Muscle layer of colon (tissue), 2 donors: ENCODE data around the gene PDE3A.

Experiments used
- H3K27ac ChIP-seq: one replicate; pipeline ENCODE4 v1.7.0; 2013; ENCODE audit warnings: low read depth, mild to moderate bottlenecking, low read length, moderate library complexity
- H3K27me3 ChIP-seq, 2 donors: one replicate each; pipeline ENCODE4 v1.7.0; 2013; ENCODE audit warnings: low read length in 2 of 2, mild to moderate bottlenecking in 2 of 2; ENCODE audit not compliant: insufficient read depth in 2 of 2, control insufficient read depth in 1 of 2
- H3K36me3 ChIP-seq: one replicate; pipeline ENCODE4 v1.7.0; 2013; ENCODE audit warnings: mild to moderate bottlenecking, low read length; ENCODE audit not compliant: insufficient read depth
- H3K4me1 ChIP-seq: one replicate; pipeline ENCODE4 v1.7.0; 2013; ENCODE audit warnings: mild to moderate bottlenecking, low read length; ENCODE audit not compliant: insufficient read depth
- H3K4me3 ChIP-seq, 2 donors: one replicate each; pipeline ENCODE4 v1.7.0; 2013; ENCODE audit warnings: low read length in 2 of 2, low read depth in 1 of 2, mild to moderate bottlenecking in 1 of 2, moderate library complexity in 1 of 2
- H3K9ac ChIP-seq: one replicate; pipeline ENCODE4 v1.7.0; 2013; ENCODE audit warnings: low read length
- H3K9me3 ChIP-seq: one replicate; pipeline ENCODE4 v1.7.0; 2013; ENCODE audit warnings: mild to moderate bottlenecking, low read length
- donor health status: abdominal sarcoma.
- donor health status: Adenocarcinoma of cecum.

The PDE3A gene

DNA sequence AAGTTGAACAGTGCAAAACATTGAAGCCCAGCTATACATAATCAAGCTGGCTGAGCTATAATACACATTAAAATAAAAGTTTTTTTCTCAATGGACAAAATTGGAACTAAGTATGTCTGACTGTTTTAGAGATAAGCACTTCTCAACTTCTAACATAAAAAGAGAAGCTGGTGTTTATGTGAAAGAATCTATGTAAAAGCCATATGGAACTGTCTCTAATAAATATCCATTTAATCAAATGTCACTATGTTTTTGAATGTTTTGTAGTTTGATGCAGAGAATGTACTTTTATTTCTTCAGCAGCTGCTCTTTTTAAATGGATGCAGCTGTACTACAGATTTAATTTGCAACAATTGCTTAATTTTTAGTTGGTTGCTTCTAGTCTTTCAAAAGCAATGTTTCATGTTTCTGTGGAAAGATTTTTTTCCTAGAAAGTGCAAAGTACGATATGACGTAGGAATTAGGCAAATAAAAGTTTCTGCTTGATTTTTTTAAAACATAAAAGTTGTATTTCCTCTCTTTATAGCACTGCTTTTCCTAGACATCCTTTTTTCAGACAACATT is 114.2 kb downstream of the PDE3A start:
- no peak overlapping the region for H3K4me3 ChIP-seq
- H3K27ac ChIP-seq, result no peak overlapping the region

DNA sequence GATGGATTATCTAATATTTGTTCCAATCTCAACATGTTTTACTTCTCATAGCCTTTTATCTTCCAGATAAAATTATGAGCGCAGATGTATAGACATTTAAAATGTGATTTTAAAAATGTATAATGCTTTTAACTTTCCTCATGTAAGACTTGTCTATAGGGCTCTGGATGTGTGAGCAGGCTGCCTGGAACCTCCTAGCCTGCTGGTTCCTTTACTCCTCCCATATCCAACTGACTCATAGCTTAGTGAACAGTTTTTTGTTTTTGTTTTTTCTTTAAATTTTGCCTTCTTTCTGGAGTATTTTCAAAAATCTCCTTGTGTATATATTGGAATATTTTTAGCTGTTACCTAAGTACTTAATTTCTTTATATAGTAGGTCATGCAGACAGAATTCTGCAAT is 115.4 kb downstream of the PDE3A start:
- Histone ChIP-seq H3K4me3 (no peak overlapping the region), H3K27me3 (no peaks in the 10 kb centered on the region), H3K4me1 (peaks cover 12% of the 10 kb centered on the region), H3K27ac (no peak overlapping the region), H3K36me3 (no peaks in the 10 kb centered on the region), H3K9me3 (no peaks in the 10 kb centered on the region), H3K9ac (no peak overlapping the region)

More for the DNA sequence above, 114.2 kb downstream of the PDE3A start:
- peaks cover 13% of the 10 kb centered on the region for H3K4me1 ChIP-seq
- H3K36me3 ChIP-seq, result no peaks in the 10 kb centered on the region
- no peak overlapping the region for H3K9ac ChIP-seq
- H3K9me3 ChIP-seq, result no peaks in the 10 kb centered on the region
- no peaks in the 10 kb centered on the region for H3K27me3 ChIP-seq

DNA sequence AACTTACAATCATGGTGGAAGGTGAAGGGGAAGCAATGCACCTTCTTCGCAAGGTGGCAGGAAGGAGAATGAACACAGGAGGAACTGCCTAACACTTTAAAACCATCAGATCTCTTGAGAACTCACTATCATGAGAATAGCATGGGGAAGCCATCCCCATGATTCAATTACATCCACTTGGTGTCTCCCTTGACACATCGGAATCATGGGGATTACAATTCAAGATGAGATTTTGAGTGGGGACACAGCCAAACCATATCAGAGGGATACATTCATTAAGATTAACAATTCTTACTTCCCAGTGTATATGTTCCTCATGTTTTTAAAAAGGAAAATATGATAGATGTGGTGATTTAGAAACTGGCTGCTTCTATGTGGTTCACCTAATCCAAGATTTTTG is 117.9 kb downstream of the PDE3A start:
- Histone ChIP-seq H3K36me3 (no peaks in the 10 kb centered on the region), H3K27me3 (no peaks in the 10 kb centered on the region), H3K27ac (no peak overlapping the region), H3K4me3 (no peak overlapping the region), H3K9ac (no peak overlapping the region), H3K9me3 (no peaks in the 10 kb centered on the region), H3K4me1 (peaks cover 12% of the 10 kb centered on the region)

DNA sequence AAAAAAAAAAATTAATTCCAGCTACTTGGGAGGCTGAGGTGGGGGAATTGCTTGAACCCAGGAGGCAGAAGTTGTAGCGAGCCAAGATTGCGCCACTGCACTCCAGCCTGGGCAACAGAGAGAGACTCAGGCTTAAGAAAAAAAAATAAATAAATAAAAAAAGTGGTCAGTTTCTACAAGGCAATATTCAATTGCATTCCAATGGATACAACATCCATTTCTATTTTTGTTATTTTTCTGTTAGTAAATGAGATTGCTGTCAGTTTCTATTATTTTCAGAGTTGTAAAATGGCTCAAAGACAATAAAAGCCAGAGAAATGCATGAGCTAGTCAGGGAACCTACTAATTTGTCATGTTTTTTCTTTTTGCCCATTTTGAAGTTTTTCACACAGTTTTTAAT is 119.2 kb downstream of the PDE3A start:
- no peaks in the 10 kb centered on the region for H3K27me3 ChIP-seq
- no peaks in the 10 kb centered on the region for H3K9me3 ChIP-seq
- peaks cover 12% of the 10 kb centered on the region for H3K4me1 ChIP-seq
- H3K9ac ChIP-seq, result no peak overlapping the region
- no peak overlapping the region for H3K4me3 ChIP-seq
- no peak overlapping the region for H3K27ac ChIP-seq
- no peaks in the 10 kb centered on the region for H3K36me3 ChIP-seq

DNA sequence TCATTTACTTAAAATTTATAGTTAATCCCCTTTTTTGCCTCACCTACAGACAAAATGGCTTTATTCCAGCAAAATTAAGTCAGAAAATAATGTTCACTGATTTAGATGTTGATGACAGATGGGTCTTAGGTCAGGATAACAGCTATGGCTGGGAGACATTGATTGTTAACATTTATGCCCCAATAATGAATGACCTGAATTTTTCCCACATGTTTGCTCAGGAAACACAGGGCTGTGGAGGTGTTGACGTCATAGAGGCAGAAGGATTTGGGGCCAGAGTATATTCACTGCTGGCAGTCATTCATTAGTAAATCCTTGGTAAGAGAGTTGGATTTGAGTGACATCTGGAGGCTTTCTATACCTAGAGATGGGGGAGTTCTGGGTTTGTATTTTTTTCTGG is 121.3 kb downstream of the PDE3A start:
- Histone ChIP-seq H3K4me3 (no peak overlapping the region), H3K27me3 (no peaks in the 10 kb centered on the region), H3K36me3 (no peaks in the 10 kb centered on the region), H3K9ac (no peak overlapping the region), H3K4me1 (peaks cover 14% of the 10 kb centered on the region), H3K27ac (no peak overlapping the region), H3K9me3 (no peaks in the 10 kb centered on the region)

DNA sequence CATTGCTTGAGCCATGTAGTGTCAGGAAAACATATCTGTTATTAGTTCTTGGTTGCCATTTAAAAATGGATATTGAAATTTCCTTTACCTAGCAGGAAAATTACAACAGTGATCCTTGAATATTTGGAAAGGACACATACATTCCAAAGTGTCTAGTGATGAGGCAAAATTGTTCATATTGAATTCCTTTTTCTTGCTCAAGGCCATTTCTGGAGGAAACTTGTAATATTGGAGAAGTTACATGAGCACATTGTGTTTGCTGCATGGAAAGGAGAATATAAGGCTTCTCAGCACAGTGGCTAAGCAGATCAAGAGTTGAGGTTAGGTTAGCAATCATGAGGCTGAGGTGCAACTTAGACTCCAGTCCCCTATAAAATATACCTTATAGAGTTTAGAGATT is 121.9 kb downstream of the PDE3A start:
- Histone ChIP-seq H3K36me3 (no peaks in the 10 kb centered on the region), H3K27ac (no peak overlapping the region), H3K4me1 (peaks cover 14% of the 10 kb centered on the region), H3K9ac (no peak overlapping the region), H3K9me3 (no peaks in the 10 kb centered on the region), H3K4me3 (no peak overlapping the region), H3K27me3 (no peaks in the 10 kb centered on the region)

DNA sequence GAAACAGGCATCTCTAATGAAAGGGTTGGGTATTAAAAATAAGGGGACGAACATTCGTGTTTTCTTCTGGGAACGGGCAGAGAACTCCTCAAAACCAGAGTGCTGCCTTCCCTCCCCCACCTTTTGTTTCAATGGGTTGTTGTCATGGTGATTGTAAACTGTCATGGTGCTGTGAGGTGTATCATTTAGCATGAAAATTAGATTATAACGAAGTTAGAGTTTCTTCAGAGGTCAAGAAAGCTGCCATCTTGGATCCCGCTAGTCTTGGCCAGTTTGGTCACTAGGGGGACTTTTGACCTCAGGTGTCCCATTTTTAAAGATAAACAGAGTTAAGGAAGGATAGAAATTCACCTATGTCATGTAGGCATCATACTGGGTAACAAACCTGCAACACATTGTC is 123.0 kb downstream of the PDE3A start:
- Histone ChIP-seq H3K4me3 (no peak overlapping the region), H3K27me3 (no peaks in the 10 kb centered on the region), H3K9ac (no peak overlapping the region), H3K9me3 (no peaks in the 10 kb centered on the region), H3K4me1 (peaks cover 11% of the 10 kb centered on the region), H3K27ac (no peak overlapping the region), H3K36me3 (no peaks in the 10 kb centered on the region)

DNA sequence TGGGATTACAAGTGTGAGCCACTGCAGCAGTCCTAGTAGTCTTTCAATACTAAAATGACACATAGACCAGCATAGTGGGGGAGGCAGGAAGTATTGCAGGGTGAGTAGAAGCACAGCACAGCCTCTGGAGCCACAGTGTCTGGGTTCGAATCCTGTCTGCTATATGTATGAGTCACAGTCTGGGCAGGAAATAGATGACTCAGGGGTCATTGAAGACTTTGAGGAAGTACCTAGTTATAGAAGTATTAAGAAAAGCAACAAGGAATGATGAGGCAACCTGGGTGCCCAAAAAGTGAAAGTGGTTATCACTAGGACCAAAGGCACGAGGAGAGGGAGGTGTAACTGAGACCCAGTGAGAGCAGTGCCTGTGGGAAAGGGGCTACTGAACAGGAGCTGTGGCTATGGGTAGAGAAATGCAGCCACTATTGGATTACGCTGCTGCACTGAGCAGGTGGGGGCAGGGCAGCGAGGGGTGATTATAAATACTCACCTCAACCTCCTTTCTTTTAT is 124.0 kb downstream of the PDE3A start:
- Histone ChIP-seq H3K4me1 (peaks cover 11% of the 10 kb centered on the region), H3K9ac (no peak overlapping the region), H3K9me3 (no peaks in the 10 kb centered on the region), H3K4me3 (no peak overlapping the region), H3K27me3 (no peaks in the 10 kb centered on the region), H3K36me3 (no peaks in the 10 kb centered on the region), H3K27ac (no peak overlapping the region)

DNA sequence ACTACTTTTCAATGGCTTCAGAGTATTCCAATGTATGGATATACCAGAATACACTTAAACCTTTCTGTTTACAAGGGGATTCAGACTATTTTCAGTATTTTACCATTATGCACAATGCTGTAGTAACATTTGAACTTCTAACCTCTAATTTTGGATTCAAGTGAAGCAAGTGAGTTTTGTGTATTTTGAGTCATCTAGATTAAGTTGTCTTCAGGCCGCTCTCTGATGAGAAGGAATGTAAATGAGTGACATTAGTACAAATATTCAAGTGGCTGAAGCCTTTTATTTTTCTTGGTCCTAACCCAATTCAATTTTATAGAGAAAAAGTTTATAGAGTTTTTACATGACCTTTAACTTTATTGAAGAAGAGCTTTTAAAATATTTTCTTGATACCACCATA is 125.6 kb downstream of the PDE3A start:
- H3K27ac ChIP-seq, result no peak overlapping the region
- H3K4me1 ChIP-seq, result peaks cover 11% of the 10 kb centered on the region
- no peak overlapping the region for H3K4me3 ChIP-seq

DNA sequence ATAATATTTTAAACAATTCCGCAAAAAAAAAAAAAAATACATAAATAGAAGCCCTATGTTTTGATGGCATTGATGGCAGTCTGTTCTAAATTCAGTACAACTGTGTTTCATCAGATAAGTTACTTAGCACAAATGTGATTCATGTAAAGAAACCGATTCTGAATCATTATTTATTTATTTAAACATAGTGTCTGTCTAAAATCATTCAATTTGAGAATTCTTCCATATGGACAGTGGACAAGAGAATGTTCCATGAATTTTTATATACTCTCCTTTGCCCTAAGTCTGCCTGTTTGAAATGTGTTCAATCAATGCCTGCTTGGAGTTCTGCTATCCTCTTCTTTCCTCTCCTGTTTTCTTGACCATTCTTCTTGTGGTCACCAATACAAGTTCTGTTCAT is 126.5 kb downstream of the PDE3A start:
- no peak overlapping the region for H3K27ac ChIP-seq
- H3K36me3 ChIP-seq, result no peaks in the 10 kb centered on the region
- H3K9ac ChIP-seq, result no peak overlapping the region
- H3K9me3 ChIP-seq, result no peaks in the 10 kb centered on the region
- no peak overlapping the region for H3K4me3 ChIP-seq
- H3K27me3 ChIP-seq, result no peaks in the 10 kb centered on the region
- H3K4me1 ChIP-seq, result peaks cover 11% of the 10 kb centered on the region

More for the DNA sequence above, 125.6 kb downstream of the PDE3A start:
- Histone ChIP-seq H3K9me3 (no peaks in the 10 kb centered on the region), H3K9ac (no peak overlapping the region), H3K27me3 (no peaks in the 10 kb centered on the region), H3K36me3 (no peaks in the 10 kb centered on the region)

DNA sequence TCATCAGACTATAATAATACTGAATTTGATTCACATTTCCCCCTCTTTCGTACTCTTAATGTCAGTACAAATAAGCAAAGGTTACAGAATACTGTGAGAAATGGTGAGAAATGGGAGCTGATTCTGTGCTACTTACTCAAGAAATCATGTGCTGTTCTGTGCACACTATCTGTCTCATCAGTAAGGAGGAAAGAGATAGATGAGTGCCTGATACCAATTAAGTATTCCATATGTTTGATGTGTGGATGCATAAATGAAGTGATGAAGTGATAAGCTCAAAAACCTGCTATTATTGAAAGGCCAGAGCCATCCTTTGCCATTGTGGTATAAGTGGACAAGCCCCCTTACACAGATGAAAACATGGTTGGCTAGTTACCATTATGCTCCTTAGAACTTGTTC is 127.7 kb downstream of the PDE3A start:
- H3K9me3 ChIP-seq, result no peaks in the 10 kb centered on the region
- peaks cover 11% of the 10 kb centered on the region for H3K4me1 ChIP-seq
- H3K27ac ChIP-seq, result no peak overlapping the region
- H3K9ac ChIP-seq, result no peak overlapping the region
- H3K27me3 ChIP-seq, result no peaks in the 10 kb centered on the region
- no peak overlapping the region for H3K4me3 ChIP-seq
- H3K36me3 ChIP-seq, result no peaks in the 10 kb centered on the region

DNA sequence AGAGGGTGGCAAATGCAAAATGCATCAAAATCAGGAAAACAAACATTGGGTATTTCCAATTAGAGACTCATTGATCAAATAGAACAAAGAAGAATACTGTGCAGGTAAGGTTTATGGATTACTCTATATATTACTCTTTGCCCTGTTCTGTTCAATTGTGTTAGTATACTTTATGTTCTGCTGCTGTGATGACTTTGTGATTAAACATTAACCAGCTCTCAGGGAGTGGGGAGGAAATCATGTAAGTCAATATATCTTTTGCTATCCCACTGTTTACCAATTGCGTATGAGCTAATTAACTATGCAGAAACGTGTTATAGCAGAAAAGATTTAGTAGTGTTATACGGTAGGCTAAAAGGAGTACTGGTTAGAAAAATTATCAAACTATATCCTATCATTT is 129.4 kb downstream of the PDE3A start:
- Histone ChIP-seq H3K27ac (no peak overlapping the region), H3K4me1 (peaks cover 11% of the 10 kb centered on the region), H3K9me3 (no peaks in the 10 kb centered on the region)

More for the DNA sequence above, 129.4 kb downstream of the PDE3A start:
- Histone ChIP-seq H3K9ac (no peak overlapping the region), H3K36me3 (no peaks in the 10 kb centered on the region), H3K4me3 (no peak overlapping the region), H3K27me3 (no peaks in the 10 kb centered on the region)
